ENCODE measurements around the gene CMTM1.
"Not testable (repeated sequence)": the region's sequence is repeated elsewhere in the genome, so short reads cannot be mapped to it uniquely, and the experiment has no call there.

The CMTM1 gene

GRCh38 chr16:66563574-66564334 lies 2.5 kb upstream of the CMTM1 start:
- no peak for DNase-seq

DNA sequence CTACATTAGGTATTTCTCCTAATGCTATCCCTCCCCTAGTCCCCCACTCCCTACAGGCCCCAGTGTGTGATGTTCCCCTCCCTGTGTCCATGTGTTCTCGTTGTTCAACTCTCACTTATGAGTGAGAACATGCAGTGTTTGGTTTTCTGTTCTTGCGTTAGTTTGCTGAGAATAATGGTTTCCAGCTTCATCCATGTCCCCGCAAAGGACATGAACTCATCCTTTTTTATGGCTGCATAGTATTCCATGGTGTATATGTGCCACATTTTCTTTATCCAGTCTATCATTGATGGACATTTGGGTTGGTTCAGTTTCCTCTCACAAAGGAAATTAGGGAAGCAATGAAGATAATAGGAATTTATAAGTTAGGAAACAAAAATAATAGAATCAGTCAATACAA lies 1.0 kb downstream of the CMTM1 start:
- not testable (repeated sequence) for DNase-seq

DNA sequence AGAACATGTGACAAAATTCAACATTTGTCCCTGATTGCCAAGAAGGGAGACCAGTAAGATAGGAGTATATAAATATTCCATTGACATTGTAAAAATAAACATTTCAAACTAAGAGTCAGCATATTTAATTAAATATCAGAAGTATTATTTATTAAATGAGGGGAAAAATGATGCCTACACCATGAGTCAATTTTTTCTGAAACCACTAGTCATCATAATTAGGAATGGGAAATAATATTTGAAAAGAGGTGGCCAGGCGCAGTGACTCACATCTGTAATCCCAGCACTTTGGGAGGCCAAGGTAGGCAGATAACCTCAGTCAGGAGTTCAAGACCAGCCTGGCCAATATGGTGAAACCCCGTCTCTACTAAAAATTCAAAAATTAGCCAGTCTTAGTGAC lies 2.1 kb downstream of the CMTM1 start:
- DNase-seq, result no peak

- DNase-seq, result no peak
Observed at GRCh38 chr16:66569131-66569530, 2.9 kb downstream of the CMTM1 start.

DNA sequence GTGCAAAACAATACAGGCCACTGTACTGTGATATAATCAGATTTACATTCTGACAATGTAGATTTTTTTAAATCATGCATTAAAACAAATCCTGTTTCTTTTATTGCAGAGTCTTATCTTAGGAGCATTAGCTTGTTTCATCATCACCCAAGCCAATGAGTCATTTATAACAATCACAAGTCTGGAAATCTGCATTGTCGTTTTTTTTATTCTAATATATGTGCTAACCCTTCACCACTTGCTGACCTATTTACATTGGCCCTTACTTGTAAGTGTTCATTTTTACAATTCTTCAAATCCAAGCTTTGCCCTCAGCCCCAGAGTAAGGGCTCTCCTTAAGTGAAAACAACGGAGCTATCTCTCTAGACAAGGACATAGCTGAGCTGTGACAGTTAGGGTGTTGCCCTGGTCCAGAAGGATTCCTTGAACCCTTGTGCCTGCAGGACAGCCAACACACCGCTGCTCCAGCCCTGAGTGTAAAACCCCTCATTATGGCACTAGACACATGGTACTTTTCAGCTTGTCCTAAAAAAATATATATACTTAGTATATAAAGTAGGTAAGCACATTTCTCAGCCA lies 3.7 kb downstream of the CMTM1 start:
- no peak for DNase-seq

- no peak for DNase-seq
Observed at GRCh38 chr16:66572356-66572755, 6.1 kb downstream of the CMTM1 start.

DNA sequence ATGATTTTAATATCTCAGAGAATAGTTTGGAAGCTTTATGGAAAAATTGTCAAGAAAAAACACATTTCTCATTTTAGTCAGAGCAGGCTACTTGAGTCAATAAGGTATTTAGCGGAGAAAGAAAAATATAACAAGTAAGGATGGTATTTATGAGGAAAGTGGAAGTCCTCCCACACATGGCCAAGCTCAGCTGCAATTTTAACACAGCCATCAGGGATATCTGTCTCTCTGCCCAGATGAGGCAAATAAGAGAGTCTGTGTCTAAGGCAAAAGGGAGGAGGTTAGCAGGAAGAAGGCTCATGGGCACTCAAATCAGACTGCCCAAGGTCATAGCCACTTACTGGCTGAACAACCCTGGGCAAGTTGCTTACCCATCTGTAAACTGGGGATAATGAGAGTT lies 7.8 kb downstream of the CMTM1 start:
- DNase-seq, result no peak

DNA sequence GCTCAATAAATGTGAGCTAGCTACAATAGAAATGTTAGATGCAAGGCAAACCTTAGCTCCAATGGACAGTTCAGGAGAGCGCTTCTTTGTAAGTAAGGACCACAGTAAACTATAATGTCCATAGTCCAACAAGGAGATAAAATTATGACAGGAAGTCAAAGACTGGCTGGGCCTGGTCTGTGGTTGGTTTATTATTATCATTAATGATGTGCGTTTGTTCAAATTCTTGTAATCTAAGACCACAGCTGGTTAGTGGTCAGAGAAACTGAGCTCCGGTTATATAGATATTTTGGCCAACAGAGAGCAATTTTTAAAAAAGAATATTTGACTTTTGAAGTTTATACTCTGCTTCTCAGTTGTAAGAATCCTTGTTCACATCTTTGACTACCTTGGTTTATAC lies 8.3 kb downstream of the CMTM1 start:
- no peak for DNase-seq

- no peak for DNase-seq
Observed at GRCh38 chr16:66575060-66575459, 8.8 kb downstream of the CMTM1 start.

DNA sequence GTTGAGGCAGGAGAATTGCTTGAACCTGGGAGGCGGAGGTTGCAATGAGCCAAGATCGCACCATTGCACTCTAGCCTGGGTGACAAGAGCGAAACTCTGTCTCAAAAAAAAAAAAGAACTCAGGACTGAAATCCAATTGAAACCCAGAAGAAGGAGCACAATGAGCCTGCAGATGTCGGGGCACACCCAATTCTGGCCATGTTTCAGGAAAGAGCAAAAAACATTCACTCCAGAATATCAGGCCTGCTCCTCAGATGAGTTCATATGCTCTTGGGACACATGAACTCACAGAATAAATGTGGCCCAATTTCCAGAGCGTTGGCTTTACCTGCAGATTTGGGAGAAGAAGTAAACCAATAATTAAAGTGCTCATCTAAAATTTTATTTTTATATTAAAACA lies 10.1 kb downstream of the CMTM1 start:
- DNase-seq, result no peak

GRCh38 chr16:66578651-66579531 lies 12.7 kb downstream of the CMTM1 start, which contains the start of gene CMTM2:
CMTM2 (plus strand) TSS chr16:66579463; CDS start chr16:66579608, 145 bp downstream.
- DNase-seq, result no peak

GRCh38 chr16:66580605-66581209 lies 14.5 kb downstream of the CMTM1 start:
- DNase-seq, result no peak

- DNase-seq, result no peak
Observed at GRCh38 chr16:66581246-66581952, 15.2 kb downstream of the CMTM1 start.

DNA sequence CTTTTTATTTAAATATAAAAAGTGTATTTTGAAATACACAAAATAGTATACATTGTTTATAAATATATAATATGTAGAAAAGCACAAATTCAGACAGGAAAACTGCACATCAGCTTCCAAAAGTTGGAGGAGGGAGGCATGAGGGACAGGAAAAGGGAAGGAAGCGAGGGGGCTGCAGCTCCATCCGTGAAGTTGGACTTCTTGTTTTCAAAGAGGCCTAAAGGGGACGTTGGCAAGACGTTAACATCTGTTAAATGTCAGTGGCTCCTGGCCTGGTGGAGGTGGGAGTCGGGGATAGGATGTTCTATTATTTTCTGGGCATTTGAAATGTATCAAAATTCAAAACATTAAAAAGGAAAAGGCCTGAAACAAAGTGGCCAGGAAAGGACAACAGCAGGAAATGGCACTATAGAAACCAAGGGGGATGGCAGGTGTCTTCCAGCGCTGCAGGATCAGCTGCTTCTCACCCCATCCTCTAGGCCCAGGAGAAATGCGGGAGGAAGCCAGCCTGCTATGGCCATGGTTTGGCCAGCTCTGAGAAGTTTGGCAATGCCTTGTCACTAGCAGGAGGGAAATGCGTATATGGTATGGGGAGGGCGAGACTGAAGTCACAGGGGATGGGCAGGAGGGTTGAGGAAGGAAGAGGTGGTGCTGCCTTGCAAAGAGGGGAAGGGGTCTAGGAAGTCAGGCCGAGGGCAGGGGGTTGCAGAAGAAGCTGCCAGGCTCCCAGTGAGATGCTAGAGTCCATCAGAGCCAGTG lies 19.4 kb downstream of the CMTM1 start:
- no peak for DNase-seq

DNA sequence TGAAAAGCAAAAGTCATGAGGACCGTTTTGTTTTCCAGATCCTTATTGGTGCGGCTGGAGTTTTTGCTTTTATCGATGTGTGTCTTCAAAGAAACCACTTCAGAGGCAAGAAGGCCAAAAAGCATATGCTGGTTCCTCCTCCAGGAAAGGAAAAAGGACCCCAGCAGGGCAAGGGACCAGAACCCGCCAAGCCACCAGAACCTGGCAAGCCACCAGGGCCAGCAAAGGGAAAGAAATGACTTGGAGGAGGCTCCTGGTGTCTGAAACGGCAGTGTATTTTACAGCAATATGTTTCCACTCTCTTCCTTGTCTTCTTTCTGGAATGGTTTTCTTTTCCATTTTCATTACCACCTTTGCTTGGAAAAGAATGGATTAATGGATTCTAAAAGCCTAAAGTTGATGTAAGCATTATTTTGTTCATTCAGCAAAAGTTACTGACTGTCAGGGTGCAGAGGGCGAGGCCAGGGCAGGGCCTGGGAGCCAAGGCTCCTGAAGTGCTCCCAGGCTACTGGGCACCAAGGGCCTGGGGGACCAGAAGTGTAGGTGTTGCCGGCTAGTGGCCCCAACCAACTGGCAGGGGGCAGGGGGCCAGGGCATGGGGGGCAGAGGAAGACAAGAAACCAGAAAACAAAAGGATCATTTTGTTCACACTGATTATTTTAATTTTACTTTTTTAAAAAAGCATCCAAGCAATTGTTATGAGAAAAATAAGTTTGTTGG lies 21.8 kb downstream of the CMTM1 start:
- no peak for DNase-seq

DNA sequence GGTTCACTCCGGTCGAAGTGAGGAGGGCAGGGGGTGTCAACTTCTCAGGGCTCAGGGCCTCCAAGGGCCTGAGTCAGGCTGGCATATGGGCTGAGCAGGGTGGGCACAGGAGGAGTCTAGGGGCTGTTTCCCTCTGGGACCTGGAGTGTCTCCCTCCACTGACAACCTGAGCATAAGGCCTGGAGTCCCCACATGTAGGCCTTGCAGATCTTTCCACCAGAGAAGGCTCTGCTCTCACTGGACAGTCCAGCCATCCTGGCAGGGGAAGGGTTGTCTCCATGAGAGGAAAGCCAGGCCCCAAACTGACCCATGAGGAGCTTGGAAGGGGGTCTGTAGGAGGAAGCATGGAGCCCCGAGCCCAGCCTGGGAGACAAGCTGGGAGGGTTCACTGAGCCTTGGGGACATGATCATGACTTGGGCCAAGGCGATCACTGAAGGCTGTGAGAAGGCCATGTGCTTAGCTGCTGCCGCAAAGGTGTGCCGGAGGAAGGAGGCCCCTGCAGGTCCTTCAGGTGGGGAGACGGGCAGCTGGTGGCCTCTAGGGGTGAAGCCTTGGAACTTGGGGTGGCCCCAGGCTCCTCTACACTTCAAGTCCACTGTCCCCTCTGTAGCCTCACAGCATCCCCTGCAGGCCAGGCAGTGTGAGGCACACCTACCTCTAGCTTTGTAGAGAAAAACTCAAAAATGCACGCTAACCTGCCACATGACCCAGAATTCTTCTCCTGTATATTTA lies 22.9 kb downstream of the CMTM1 start:
- peak; percentile 82 for DNase-seq

GRCh38 chr16:66590322-66590721 lies 24.1 kb downstream of the CMTM1 start:
- no peak for DNase-seq

DNA sequence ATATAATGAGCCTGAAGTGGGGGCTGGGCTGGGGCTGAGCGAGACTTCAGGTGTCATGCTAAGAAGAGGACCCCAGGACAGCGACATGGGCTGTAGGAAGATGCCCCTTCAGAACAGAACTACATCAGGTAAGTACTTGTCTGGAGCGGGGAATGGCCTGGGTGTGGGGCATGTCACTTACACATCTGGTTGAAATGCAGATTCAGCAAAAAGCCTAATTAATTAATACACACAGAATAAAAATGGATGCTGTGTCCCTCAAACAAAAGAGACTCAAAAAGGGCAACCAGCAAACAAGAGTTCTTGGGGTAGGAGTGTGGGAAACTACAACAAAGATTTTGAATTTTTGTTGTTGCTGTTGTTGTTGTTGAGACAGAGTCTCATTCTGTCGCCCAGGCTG lies 24.8 kb downstream of the CMTM1 start:
- no peak for DNase-seq

- DNase-seq, result no peak
Observed at GRCh38 chr16:66592241-66592640, 26.0 kb downstream of the CMTM1 start.

- DNase-seq, result no peak
Observed at GRCh38 chr16:66592814-66593213, 26.6 kb downstream of the CMTM1 start.

Data from CD4-positive, alpha-beta T cell treated with Interleukin-15 for 1 hour (primary cell).